A673 (cell line): ENCODE results near the gene TFAP2C. TPM values are rescaled to one million over a fixed set of nuclear protein-coding genes. Genes with fewer than 3 reads are reported as not detected.

Experiments
- BruUV-seq: library from RNA; stranded (reverse); fragments of 400-500 nt; replicated peaks from 2 replicates; lab custom pipeline; 2021; lab: Mats Ljungman, UMichigan
- CTCF ChIA-PET: fragments of 300-600 bp; sonication (Branson Sonifier 250); formaldehyde crosslinking; loops from one replicate; lab custom pipeline; 2022; ENCODE audit warnings: antibody characterized with exemption; lab: Charles Lee
- POLR2A ChIA-PET: fragments of 300-600 bp; sonication (Branson Sonifier 250); formaldehyde crosslinking; loops from one replicate; lab custom pipeline; 2022; ENCODE audit warnings: antibody characterized with exemption; ENCODE audit not compliant: low non-redundant PET; lab: Charles Lee
- DNase-seq: peaks from one replicate; pipeline ENCODE4 v3.0.0-alpha.2; 2015; ENCODE audit warnings: low spot score
- H3K27ac ChIP-seq: fragments of 200-600 bp; sonication (generic); 2 replicates; pipeline ENCODE4 v1.5.1; 2016; ENCODE audit warnings: mixed run types, low read depth, mild to moderate bottlenecking, mixed read lengths, antibody characterized with exemption, low read length; ENCODE audit not compliant: poor library complexity, severe bottlenecking
- H3K27me3 ChIP-seq: fragments of 200-600 bp; sonication (generic); replicated peaks from 2 replicates; pipeline ENCODE4 v1.6.1; 2017; ENCODE audit warnings: mixed run types, low read depth, mild to moderate bottlenecking, mixed read lengths, antibody characterized with exemption, low read length; ENCODE audit not compliant: insufficient read depth, poor library complexity
- H3K36me3 ChIP-seq: fragments of 200-600 bp; sonication (generic); 2 replicates; pipeline ENCODE4 v1.6.1; 2016; ENCODE audit warnings: mixed run types, mild to moderate bottlenecking, mixed read lengths, antibody characterized with exemption, low read length; ENCODE audit not compliant: insufficient read depth, poor library complexity, severe bottlenecking
- H3K4me1 ChIP-seq: fragments of 200-600 bp; sonication (generic); 2 replicates; pipeline ENCODE4 v1.6.1; 2017; ENCODE audit warnings: mixed run types, mild to moderate bottlenecking, mixed read lengths, antibody characterized with exemption, low read length; ENCODE audit not compliant: insufficient read depth, poor library complexity, severe bottlenecking
- H3K4me3 ChIP-seq: fragments of 200-600 bp; sonication (generic); 2 replicates; pipeline ENCODE4 v1.5.1; 2016; ENCODE audit warnings: low read depth, mixed run types, mild to moderate bottlenecking, mixed read lengths, low read length; ENCODE audit not compliant: poor library complexity, severe bottlenecking
- H3K9me3 ChIP-seq: fragments of 200-600 bp; sonication (generic); 2 replicates; pipeline ENCODE4 v1.6.1; 2016; ENCODE audit warnings: mixed run types, low read depth, mild to moderate bottlenecking, mixed read lengths, antibody characterized with exemption, low read length; ENCODE audit not compliant: poor library complexity, severe bottlenecking
- CTCF ChIP-seq: fragments of 300-800, 200-600 bp; sonication (generic); conservative IDR thresholded peaks from 2 replicates; pipeline ENCODE4 v1.5.1; 2017; ENCODE audit warnings: low read depth, mild to moderate bottlenecking, antibody characterized with exemption, low read length, moderate library complexity, mixed read lengths
- EZH2 ChIP-seq: fragments of 200-600 bp; sonication (generic); IDR thresholded peaks from 2 replicates; pipeline ENCODE4 v1.6.1; 2017; ENCODE audit warnings: borderline replicate concordance, low read depth, mild to moderate bottlenecking, mixed read lengths, antibody characterized with exemption, low read length; ENCODE audit not compliant: poor library complexity, severe bottlenecking
- intact Hi-C: fragments of 100-400 bp; cut with micrococcal nuclease; formaldehyde crosslinking; loops from one replicate; pipeline ENCODE4 v1.10.0; 2022; ENCODE audit not compliant: unreplicated experiment
- total RNA-seq: library from RNA; stranded (reverse); gene quantifications from 2 replicates; pipeline ENCODE4 v1.2.3, GENCODE V29; 2021

The TFAP2C gene
- total RNA-seq, 1 experiment from 2014 or later = 0.11 TPM

- no peaks in the 10 kb centered on the region for H3K4me1 ChIP-seq
- no peak overlapping the region for H3K27ac ChIP-seq
- no peak overlapping the region for H3K4me3 ChIP-seq
- ChIA-PET CTCF (no interaction called here), POLR2A (no interaction called here)
- no peak for DNase-seq
- TF ChIP-seq EZH2 (no peak), CTCF (no peak)
- no peaks in the 10 kb centered on the region for H3K36me3 ChIP-seq
- no peaks in the 10 kb centered on the region for H3K9me3 ChIP-seq
- intact Hi-C loops = no loop called here
- peaks cover 13% of the 10 kb centered on the region for H3K27me3 ChIP-seq
- BruUV-seq = no TSS peak
These were observed 34.6 kb downstream of the TFAP2C start for GRCh38 chr20:56663660-56664059.

DNA sequence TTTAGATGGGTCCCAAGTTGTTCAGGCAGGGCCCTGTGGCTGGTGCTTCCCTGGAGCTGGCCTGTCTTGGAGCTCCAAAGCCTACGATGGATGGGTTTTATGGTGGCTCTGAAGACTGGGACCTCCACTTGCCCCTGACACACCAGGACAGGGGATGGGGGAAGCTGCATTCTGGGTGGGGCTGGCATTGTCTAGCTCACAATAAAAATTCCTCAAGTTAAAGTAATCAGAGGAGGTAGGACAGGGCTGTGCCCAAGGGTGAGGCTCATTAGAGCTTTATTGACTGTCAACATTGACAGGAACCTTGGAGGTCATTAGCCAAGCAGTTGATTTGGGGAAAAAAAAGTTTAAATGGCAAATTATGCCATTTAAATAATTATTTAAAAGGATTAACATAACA lies 35.7 kb downstream of the TFAP2C start:
- ChIA-PET POLR2A (no interaction called here), CTCF (no interaction called here)
- TF ChIP-seq EZH2 (no peak), CTCF (no peak)
- no peak for DNase-seq
- no peaks in the 10 kb centered on the region for H3K36me3 ChIP-seq
- no TSS peak for BruUV-seq
- intact Hi-C loops = no loop called here
- no peak overlapping the region for H3K27ac ChIP-seq
- no peaks in the 10 kb centered on the region for H3K4me1 ChIP-seq
- H3K4me3 ChIP-seq = no peak overlapping the region
- H3K27me3 ChIP-seq = peaks cover 11% of the 10 kb centered on the region
- H3K9me3 ChIP-seq = no peaks in the 10 kb centered on the region

- no peak overlapping the region for H3K27ac ChIP-seq
- intact Hi-C loops = no loop called here
- H3K36me3 ChIP-seq = no peaks in the 10 kb centered on the region
- no peak for TF ChIP-seq EZH2
- TF ChIP-seq CTCF = no peak
- peaks cover 8% of the 10 kb centered on the region for H3K27me3 ChIP-seq
- ChIA-PET CTCF (no interaction called here), POLR2A (no interaction called here)
- no peak overlapping the region for H3K4me3 ChIP-seq
- no peaks in the 10 kb centered on the region for H3K4me1 ChIP-seq
- no peaks in the 10 kb centered on the region for H3K9me3 ChIP-seq
- DNase-seq = no peak
- no TSS peak for BruUV-seq
These were observed 36.7 kb downstream of the TFAP2C start for GRCh38 chr20:56665806-56666205.
